MCF 10A (cell line): ENCODE results near the gene TUBB. TPM values are rescaled to one million over a fixed set of nuclear protein-coding genes. Genes with fewer than 3 reads are reported as not detected.

Experiments
- BruUV-seq: library from RNA; stranded (reverse); fragments of 400-500 nt; replicated peaks from 2 replicates; lab custom pipeline; 2021; lab: Mats Ljungman, UMichigan
- CTCF ChIA-PET: fragments of 300-600 bp; sonication (Branson Sonifier 250); formaldehyde crosslinking; extraction: SDS; loops from one replicate; lab custom pipeline; 2021; ENCODE audit warnings: antibody characterized with exemption, inconsistent platforms; lab: Yijun Ruan, JAX
- POLR2A ChIA-PET: fragments of 300-600, 350-650 bp; sonication (Branson Sonifier 250); formaldehyde crosslinking; extraction: SDS; loops from one replicate; lab custom pipeline; 2020; ENCODE audit warnings: antibody characterized with exemption, inconsistent platforms; lab: Yijun Ruan, JAX
- DNase-seq: peaks from one replicate; pipeline ENCODE4 v3.0.0-alpha.2; 2018; ENCODE audit not compliant: unreplicated experiment
- H3K27ac Mint-ChIP-seq: one replicate; pipeline ENCODE4 v1.8.0; 2022; ENCODE audit warnings: mild to moderate bottlenecking, low read depth, mixed read lengths; ENCODE audit not compliant: unreplicated experiment
- H3K27me3 Mint-ChIP-seq: one replicate; pipeline ENCODE4 v1.8.0; 2022; ENCODE audit warnings: mixed read lengths; ENCODE audit not compliant: insufficient read depth, unreplicated experiment
- H3K36me3 Mint-ChIP-seq: one replicate; pipeline ENCODE4 v1.8.0; 2022; ENCODE audit warnings: mild to moderate bottlenecking, moderate library complexity, mixed read lengths; ENCODE audit not compliant: insufficient read depth, unreplicated experiment
- H3K4me1 Mint-ChIP-seq: one replicate; pipeline ENCODE4 v1.8.0; 2022; ENCODE audit warnings: mixed read lengths; ENCODE audit not compliant: insufficient read depth, unreplicated experiment
- H3K4me3 Mint-ChIP-seq: one replicate; pipeline ENCODE4 v1.8.0; 2022; ENCODE audit warnings: mild to moderate bottlenecking, moderate library complexity, mixed read lengths; ENCODE audit not compliant: unreplicated experiment
- H3K9me3 Mint-ChIP-seq: one replicate; pipeline ENCODE4 v1.8.0; 2022; ENCODE audit warnings: mixed read lengths; ENCODE audit not compliant: unreplicated experiment
- intact Hi-C: fragments of 100-400 bp; cut with micrococcal nuclease; formaldehyde crosslinking; loops from 2 replicates; pipeline ENCODE4 v1.14.1; 2022
- total RNA-seq: library from RNA; stranded (reverse); gene quantifications from 2 replicates; pipeline ENCODE4 v1.2.3, GENCODE V29; 2022
- TF ChIP-seq, protein P1 (sequence below): fragments of 200-600 bp; IDR thresholded peaks from one replicate; pipeline ENCODE4 v1.8.0; 2022; ENCODE audit warnings: antibody characterized with exemption, mild to moderate bottlenecking; ENCODE audit not compliant: unreplicated experiment

Gene TUBB
- total RNA-seq, 1 experiment from 2014 or later = 210 TPM

DNA sequence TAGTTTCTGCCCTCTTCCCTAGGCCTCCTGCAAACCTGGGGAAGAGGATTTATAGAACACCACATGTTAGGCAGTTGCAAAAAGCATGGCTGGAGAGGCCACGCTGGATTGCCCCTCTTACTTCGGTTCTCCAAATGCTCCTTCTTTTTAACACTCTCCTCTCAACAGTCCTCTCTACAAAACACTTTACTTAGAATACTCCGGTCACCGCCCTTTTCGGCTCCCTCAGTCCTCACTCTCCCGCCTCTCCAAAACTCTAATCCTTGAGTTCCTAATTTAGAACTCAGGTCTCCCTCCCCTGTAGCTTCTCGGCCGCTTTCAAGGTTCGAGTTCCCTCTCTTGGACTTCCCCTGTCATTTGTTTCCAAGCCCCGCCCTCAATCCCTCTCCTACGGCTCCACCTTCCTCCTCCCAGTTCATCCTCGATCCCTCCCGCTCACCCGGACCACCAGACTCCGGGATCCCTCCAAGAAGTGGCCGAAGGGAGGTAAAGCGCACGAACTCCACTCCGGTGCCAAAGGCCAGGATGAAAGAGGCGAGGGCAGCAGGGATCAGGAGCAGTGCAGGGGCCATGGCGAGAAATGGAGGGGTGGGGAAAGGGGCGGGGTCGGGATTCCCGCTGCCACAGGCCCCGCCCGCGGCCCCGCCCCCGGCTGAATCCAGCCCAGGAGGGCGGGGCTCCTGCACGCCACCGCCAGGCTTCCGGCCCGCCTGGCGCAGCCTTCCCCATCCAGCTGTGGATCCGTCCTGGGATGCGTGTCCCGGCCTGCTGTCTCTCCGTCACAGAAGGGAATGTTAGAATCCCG lies 29.5 kb upstream of the TUBB start, which contains the start of gene NRM:
NRM (minus strand) TSS at position 582 of the 805 bp plus-strand sequence; CDS start at position 572, 10 bp downstream.
- H3K36me3 Mint-ChIP-seq = peaks cover 2% of the 10 kb centered on the region

GRCh38 chr6:30691208-30691847 lies 28.8 kb upstream of the TUBB start:
- no peak for DNase-seq
- Mint-ChIP-seq H3K27ac (peak overlapping the region; percentile 90), H3K36me3 (no peaks in the 10 kb centered on the region), H3K4me3 (peak overlapping the region; percentile 94), H3K4me1 (peaks cover 39% of the 10 kb centered on the region), H3K27me3 (no peaks in the 10 kb centered on the region), H3K9me3 (no peaks in the 10 kb centered on the region)
- intact Hi-C loops = no loop called here
- POLR2A ChIA-PET = interaction anchor here (0.6 to 13.9 kb wide), 19 partner anchors 8 to 710 kb away, joined by 3 to 477 read pairs (median 7); partner anchors contain the start of genes ABCF1, DHX16, MDC1 and MRPS18B
- TF ChIP-seq, protein P1, sequence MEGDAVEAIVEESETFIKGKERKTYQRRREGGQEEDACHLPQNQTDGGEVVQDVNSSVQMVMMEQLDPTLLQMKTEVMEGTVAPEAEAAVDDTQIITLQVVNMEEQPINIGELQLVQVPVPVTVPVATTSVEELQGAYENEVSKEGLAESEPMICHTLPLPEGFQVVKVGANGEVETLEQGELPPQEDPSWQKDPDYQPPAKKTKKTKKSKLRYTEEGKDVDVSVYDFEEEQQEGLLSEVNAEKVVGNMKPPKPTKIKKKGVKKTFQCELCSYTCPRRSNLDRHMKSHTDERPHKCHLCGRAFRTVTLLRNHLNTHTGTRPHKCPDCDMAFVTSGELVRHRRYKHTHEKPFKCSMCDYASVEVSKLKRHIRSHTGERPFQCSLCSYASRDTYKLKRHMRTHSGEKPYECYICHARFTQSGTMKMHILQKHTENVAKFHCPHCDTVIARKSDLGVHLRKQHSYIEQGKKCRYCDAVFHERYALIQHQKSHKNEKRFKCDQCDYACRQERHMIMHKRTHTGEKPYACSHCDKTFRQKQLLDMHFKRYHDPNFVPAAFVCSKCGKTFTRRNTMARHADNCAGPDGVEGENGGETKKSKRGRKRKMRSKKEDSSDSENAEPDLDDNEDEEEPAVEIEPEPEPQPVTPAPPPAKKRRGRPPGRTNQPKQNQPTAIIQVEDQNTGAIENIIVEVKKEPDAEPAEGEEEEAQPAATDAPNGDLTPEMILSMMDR = no peak
- no TSS peak for BruUV-seq
- CTCF ChIA-PET = interaction anchor here (0.6 to 5.5 kb wide), 6 partner anchors 12 to 150 kb away, joined by 3 to 62 read pairs (median 7); no protein-coding TSS in a partner anchor

More for the DNA sequence above, 29.5 kb upstream of the TUBB start, which contains the start of gene NRM:
- Mint-ChIP-seq H3K4me3 (peak within 1 kb of the TSS; percentile 94), H3K27ac (peak within 1 kb of the TSS; percentile 90), H3K9me3 (no peaks in the 10 kb centered on the region), H3K4me1 (peaks cover 47% of the 10 kb centered on the region), H3K27me3 (no peaks in the 10 kb centered on the region)
- TF ChIP-seq, protein P1 = no peak
- intact Hi-C loops = no loop called here
- POLR2A ChIA-PET = interaction anchor here (0.6 to 13.9 kb wide), 20 partner anchors 8 to 710 kb away, joined by 3 to 477 read pairs (median 7); partner anchors contain the start of genes ABCF1, DHX16, MDC1 and MRPS18B
- peak; percentile 94 for DNase-seq
- BruUV-seq = no TSS peak
- CTCF ChIA-PET = interaction anchor here (0.6 to 5.5 kb wide), 6 partner anchors 11 to 149 kb away, joined by 3 to 62 read pairs (median 14); no protein-coding TSS in a partner anchor

DNA sequence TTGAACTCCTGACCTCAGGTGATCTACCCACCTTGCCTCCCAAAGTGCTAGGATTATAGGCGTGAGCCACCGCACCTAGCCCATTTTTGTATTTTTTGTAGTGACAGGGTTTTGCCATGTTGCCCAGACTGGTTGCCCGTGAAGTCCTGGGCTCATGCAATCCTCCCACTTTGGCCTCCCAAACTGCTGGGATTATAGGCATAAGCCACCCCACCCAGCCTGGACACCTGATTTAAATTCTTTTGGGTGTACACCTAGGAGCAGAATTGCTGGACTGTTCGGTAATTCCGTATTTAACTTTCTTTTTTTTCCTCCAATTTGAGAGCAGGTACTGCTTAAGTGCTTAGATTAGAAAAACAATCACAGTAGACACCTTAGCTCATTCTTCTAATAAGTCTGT lies 23.7 kb upstream of the TUBB start:
- no TSS peak for BruUV-seq
- CTCF ChIA-PET = interaction anchor here (0.5 to 1.8 kb wide), 4 partner anchors 12 to 297 kb away, joined by 3 to 12 read pairs (median 6); no protein-coding TSS in a partner anchor
- intact Hi-C loops = no loop called here

More for the DNA sequence above, 23.7 kb upstream of the TUBB start:
- Mint-ChIP-seq H3K4me1 (peaks cover 12% of the 10 kb centered on the region), H3K27me3 (no peaks in the 10 kb centered on the region), H3K9me3 (no peaks in the 10 kb centered on the region), H3K4me3 (no peak overlapping the region), H3K36me3 (peaks cover 5% of the 10 kb centered on the region), H3K27ac (no peak overlapping the region)
- TF ChIP-seq, protein P1 = no peak
- POLR2A ChIA-PET = interaction anchor here (1.1 to 13.9 kb wide), 4 partner anchors 8 to 25 kb away, joined by 3 to 477 read pairs (median 18); partner anchors contain the start of genes MDC1 and TUBB
- no peak for DNase-seq
